BJ (cell line): ENCODE results near the gene C1QTNF3. TPM values are rescaled to one million over a fixed set of nuclear protein-coding genes. Genes with fewer than 3 reads are reported as not detected.

Experiments used
- CTCF ChIA-PET: fragments of 350-600 bp; formaldehyde crosslinking; extraction: SDS; loops from one replicate; lab custom pipeline; 2021; ENCODE audit warnings: antibody characterized with exemption, inconsistent platforms; lab: Yijun Ruan, JAX
- POLR2A ChIA-PET: fragments of 300-600 bp; sonication (Branson Sonifier 250); formaldehyde crosslinking; extraction: SDS; loops from one replicate; lab custom pipeline; 2021; ENCODE audit warnings: antibody characterized with exemption; lab: Charles Lee
- DNase-seq: peaks from one replicate; pipeline ENCODE4 v3.0.0-alpha.2; 2011; ENCODE audit warnings: low read depth
- H3K27me3 ChIP-seq: 2 replicates; pipeline ENCODE4 v1.6.0; 2011; ENCODE audit warnings: low read length; ENCODE audit not compliant: control insufficient read depth, insufficient read depth
- H3K36me3 ChIP-seq: 2 replicates; pipeline ENCODE4 v1.5.1; 2011; ENCODE audit warnings: low read length; ENCODE audit not compliant: control insufficient read depth, insufficient read depth
- H3K4me3 ChIP-seq: 2 replicates; pipeline ENCODE4 v1.5.1; 2011; ENCODE audit warnings: low read depth, mild to moderate bottlenecking, control low read depth, low read length
- CTCF ChIP-seq: IDR thresholded peaks from 2 replicates; pipeline ENCODE4 v1.5.1; 2011; ENCODE audit warnings: low read depth, mild to moderate bottlenecking, control low read depth, inconsistent platforms, low read length, moderate library complexity; ENCODE audit not compliant: insufficient read depth
- polyA plus RNA-seq: library from polyadenylated mRNA; depleted of rRNA; stranded (reverse); fragments of >200 nt; gene quantifications from 2 replicates; pipeline ENCODE4 v1.2.3, GENCODE V29; 2011; rRNA removed
- small RNA-seq: library from RNA; depleted of rRNA; stranded (forward); fragments of <200 nt; gene quantifications from one replicate; pipeline ENCODE3, GENCODE V24; 2012; ENCODE audit warnings: low replicate concordance, low read depth; ENCODE audit not compliant: insufficient read length

C1QTNF3 gene
- polyA plus RNA-seq, 1 experiment: 1.8 TPM

- H3K4me3 ChIP-seq: no peak overlapping the region
- H3K36me3 ChIP-seq: no peaks in the 10 kb centered on the region
- peaks cover 4% of the 10 kb centered on the region; the same call in 1 of the 2 replicates for H3K27me3 ChIP-seq
- no peak for DNase-seq
- peak; percentile 84 for TF ChIP-seq CTCF
- ChIA-PET CTCF (interaction anchor here (0.7 to 6.6 kb wide), 36 partner anchors 8 to 546 kb away, joined by 3 to 83 read pairs (median 4); partner anchors contain the start of genes ADAMTS12, RXFP3 and TARS1), POLR2A (interaction anchor here (1.0 kb wide), 1 partner anchor 529 kb away, joined by 4 read pairs; the partner anchor contains the start of gene TARS1)
These were observed 73.2 kb downstream of the C1QTNF3 start for GRCh38 chr5:33969572-33970452.

GRCh38 chr5:33968211-33969005, 74.6 kb downstream of the C1QTNF3 start:
- Histone ChIP-seq H3K27me3 (peaks cover 2% of the 10 kb centered on the region; the same call in 1 of the 2 replicates), H3K36me3 (no peaks in the 10 kb centered on the region), H3K4me3 (no peak overlapping the region)
- ChIA-PET CTCF (interaction anchor here (0.6 to 6.6 kb wide), 15 partner anchors 7 to 539 kb away, joined by 3 to 83 read pairs (median 12); partner anchors contain the start of genes RXFP3 and TARS1), POLR2A (no interaction called here)
- no peak for TF ChIP-seq CTCF
- DNase-seq: no peak

Small RNAs within 50 kb of the gene (small RNA-seq; reads per million reads assigned to genes)
- not detected for gene AC139783.1

Other genes starting within 250 kb of the C1QTNF3 start
- gene ADAMTS12, start 151.2 kb downstream of the C1QTNF3 start, polyA plus RNA-seq: 25.6 and 30.1 TPM in 2 replicates
- not detected in 2 replicates for gene RXFP3, start 106.8 kb downstream of the C1QTNF3 start, polyA plus RNA-seq
- not detected in 2 replicates for gene SLC45A2, start 58.5 kb downstream of the C1QTNF3 start, polyA plus RNA-seq
- 7.1 and 11.2 TPM in 2 replicates for gene AMACR, start 35.2 kb downstream of the C1QTNF3 start, polyA plus RNA-seq